KG1 (cell line): ENCODE data around the gene DCTD.

Experiments used
- DNase-seq: peaks from one replicate; lab custom pipeline; 2025; lab: John Stamatoyannopoulos, UW

The DCTD gene

DNA sequence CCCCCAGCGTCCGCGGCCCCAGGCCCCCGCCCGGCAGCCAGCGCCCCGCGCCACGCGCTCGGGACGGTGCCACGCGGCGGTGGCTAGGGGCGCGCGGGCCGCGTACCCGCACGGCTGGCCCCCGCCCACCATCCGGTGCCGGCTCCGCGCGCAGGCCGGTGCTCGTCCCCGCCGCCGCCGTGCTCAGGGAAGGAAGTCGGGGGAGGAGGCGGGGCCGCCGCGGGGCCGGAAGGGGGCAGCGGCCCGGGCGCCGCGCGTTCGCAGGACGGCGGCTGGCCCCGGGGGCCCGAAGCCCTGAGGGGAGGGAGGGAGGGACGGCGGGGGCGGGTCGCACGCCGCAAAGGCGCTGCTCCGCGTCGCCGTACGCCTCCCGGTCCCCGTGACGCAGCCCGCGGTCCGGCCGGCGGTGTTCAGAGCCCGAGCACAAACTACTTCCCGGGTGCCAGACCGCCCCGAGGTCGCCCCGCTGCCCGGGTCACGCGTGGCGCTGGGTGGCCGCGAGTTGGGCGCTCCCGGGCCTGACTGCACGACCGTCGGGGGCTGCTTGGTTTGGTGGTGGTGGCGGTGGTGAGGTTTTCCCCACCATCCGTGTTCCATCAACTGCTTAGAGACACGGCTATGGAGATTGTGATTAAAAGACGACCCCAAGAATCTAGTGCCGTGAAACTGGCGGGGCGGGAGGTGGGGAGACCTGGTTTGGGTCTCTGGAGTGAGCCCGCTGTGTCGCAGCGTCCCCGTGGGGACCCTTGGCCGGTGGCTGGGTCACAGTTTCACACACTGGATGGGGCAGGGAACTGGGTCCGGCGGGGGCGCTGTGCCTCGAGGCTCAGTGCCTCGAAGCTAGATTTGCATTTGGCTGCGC is at the start of gene DCTD:
DCTD (minus strand) TSS at position 205 of the 862 bp plus-strand sequence. CDS start 1,818 bp downstream, outside the sequence.
- no peak for DNase-seq

DNA sequence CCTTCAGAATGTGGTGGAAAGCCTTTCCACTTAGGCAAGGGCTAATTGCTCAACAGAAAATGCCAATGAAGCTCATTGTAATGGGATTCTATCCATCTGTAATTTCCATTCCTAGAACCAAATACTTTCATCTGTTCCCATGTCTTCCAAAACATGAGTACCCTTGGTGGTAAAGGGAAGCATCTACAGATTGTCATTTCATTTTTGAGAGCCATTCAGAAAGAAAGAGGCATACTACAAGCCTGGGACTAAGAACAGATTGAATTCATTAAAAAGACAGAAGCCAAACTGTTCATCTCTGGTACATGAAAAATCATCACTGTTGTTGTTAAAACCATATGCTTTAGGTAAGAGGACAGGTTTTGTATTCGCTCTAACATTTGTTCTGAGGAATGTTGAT is 43.6 kb upstream of the DCTD start:
- no peak for DNase-seq

- DNase-seq: no peak
Measured at GRCh38 chr4:182960228-182960627, 43.0 kb upstream of the DCTD start.

GRCh38 chr4:182955411-182955810 is 38.2 kb upstream of the DCTD start:
- DNase-seq: no peak

GRCh38 chr4:182944484-182945213 is 27.5 kb upstream of the DCTD start:
- no peak for DNase-seq

DNA sequence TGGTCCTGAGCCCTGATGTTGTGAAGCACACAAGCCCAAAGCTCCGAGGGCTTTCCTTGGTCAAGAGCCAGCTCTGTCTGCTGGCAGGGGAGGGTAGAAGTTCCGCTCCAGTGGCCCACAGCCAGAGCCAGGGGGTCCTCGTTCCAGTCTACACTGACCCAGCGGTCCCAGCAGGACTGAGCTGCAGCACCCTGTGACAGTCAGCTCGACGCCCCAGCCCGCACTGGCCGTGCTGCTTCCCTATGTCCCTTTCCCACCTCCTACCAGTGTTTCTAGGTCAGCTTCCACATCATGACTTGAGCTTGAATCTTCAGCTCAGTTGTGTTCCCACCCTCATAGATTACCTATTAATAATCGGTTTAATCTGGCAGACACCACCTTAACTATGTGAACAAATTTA is 22.5 kb upstream of the DCTD start:
- no peak for DNase-seq

GRCh38 chr4:182938205-182938645 is 21.0 kb upstream of the DCTD start:
- no peak for DNase-seq

DNA sequence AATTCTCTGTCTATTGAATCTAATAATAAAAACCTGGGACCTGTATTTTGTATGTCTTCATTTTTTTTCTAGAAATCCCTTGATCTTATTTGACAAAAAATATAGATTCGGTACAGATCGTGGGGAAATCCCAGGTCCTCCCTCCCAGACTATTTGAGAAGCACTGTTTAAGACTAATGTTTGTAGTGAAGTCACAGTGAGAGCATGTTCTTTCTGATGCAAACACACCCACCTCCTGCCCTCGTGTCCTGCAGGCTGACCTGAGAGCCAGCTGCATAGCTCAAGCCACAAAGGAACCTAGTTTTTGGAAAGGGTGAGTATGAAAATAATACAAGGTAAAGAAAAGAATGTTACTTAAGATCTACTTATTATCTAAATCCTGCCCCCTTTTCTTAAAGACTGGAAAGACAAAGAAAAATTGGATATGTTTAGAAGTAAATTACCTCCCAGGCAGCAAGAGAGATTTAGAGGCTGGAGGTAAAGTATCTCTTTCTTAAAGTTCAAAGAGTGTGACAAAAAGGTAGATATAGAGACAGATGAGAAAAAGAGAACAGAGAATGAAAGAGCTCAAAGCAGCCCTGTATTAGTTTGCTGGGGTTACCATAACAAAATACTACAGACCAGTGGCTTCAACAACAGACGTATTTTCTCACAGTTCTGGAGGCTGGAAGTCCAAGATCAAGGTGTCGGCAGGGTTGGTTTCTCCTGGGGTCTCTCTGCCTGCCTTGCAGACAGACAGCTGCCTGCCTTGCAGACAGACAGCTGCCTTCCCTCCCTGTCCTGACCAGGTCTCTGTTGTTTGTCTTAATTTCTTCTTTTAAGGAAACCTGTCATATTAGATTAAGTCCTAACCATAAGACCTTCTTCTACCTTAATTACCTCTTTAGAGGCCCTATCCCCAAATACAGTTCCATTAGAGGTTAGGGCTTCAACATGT is 20.4 kb upstream of the DCTD start:
- no peak for DNase-seq

DNA sequence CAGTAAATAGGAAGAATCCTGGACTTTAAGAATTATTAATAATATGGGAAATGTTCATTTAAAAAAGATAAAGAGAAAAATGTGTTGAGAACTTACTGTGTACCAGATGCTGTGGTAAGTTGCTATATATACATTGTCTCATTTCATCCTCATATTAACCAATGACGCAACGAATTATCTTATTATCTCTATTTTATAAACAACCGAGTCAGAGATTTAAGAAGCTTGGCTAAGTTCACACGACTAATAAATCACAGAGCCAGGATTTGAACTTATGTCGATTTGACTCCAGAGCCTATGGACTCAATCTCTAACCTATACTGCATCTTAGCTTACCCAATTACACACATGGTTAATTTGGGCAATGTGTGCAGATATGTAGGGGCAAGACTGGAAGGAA is 15.5 kb upstream of the DCTD start:
- no peak for DNase-seq

DNA sequence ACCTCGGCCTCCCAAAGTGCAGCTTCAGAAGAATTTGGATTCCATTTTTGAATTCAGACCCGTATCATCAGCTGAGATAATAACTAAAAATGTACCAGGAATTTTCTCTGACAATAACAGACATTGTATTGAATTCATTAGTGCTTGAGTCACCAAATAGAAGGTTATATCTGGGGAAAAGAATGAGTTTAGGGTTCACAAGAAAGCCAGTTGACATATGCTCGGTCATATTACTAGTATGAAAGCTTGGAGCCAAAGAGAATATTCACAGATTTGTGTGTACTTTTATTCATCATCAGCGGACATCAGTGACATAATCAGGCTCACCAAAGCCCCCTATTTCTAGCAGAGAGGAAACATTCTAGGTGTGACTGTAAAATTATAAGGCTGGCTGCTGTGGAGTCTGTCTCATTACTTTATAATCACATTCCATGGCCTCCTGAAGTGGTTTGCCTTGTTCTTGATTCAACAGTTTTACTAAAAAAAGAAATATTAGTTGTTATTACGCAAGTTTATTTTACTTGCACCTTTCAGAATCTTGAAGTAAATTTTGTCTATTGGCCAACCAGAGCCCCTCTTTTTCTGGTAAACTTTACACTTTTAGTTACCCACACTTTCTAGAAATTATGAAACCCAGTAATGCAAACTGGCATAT is 14.6 kb upstream of the DCTD start:
- DNase-seq: no peak

GRCh38 chr4:182930889-182931288 is 13.7 kb upstream of the DCTD start:
- no peak for DNase-seq

GRCh38 chr4:182929296-182929695 is 12.1 kb upstream of the DCTD start:
- no peak for DNase-seq

- DNase-seq: no peak
Measured at GRCh38 chr4:182928061-182928460, 10.9 kb upstream of the DCTD start.

- DNase-seq: no peak
Measured at GRCh38 chr4:182927505-182927904, 10.3 kb upstream of the DCTD start.

DNA sequence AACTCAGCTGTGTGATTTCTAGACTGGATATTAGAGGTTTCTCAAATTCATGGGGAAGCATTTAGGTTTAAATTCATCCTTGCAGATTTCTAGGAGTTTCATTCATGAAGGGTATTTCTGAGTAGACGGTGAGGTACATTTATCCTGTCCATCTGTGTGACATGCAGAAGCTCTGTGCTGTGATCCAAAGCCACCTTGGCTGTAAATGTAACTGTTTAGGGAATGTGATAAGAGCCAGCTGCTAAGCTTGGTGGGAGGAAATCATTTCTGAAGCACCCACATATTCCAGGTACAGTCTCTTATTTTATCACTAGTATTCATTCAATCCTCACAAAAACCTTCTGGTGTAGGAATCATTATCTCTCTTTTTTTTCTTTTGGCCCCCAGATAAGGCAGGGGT is 8.7 kb upstream of the DCTD start:
- DNase-seq: no peak

DNA sequence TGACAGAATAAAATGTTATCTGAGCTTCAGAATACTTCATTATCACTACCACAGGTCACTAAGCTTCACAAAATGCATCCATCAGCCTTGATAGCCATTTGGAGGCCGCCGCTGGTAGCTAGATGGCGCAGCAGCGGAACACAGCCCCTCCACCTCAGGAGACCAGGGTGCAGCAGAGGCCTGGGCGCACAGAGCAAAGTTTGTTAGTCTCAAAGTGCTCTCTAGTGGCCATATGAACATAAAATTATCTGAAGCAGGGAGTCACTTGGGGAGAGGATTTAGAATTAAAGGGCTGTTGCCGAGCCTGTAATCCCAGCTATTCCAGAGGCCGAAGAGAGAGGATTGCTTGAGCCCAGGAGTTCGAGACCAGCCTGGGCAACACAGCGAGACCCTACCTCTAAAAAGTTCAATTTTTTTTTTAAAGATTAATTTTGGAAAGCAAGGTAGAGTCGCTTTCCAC is 8.1 kb upstream of the DCTD start:
- no peak for DNase-seq

- no peak for DNase-seq
Measured at GRCh38 chr4:182924497-182924896, 7.3 kb upstream of the DCTD start.

DNA sequence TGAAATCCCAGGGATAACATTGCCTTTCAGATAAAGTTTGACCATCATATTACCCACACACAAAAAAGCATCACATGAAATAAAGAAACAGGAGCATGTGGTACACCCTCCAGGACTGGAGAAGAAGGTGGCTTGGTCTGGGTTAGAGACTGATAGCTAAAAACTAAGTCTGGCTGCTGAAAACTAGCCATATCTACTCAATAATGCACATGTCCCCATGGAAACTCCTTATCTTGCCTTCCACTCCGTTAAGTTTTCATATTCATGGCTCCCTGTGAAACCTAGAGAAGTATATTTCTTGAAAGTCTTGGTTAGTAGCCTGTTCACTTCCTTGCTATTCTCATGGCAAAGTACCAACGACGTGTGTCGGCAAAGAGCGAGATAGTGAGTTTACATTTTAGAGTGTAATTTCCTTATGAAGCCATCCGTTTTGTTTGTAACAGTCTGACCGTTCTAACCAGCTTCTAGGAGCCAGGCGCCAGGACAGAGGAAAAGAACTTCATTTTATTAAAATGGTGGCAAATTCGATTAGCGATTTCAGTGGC is 6.7 kb upstream of the DCTD start:
- no peak for DNase-seq

GRCh38 chr4:182923366-182923765 is 6.2 kb upstream of the DCTD start:
- DNase-seq: no peak

DNA sequence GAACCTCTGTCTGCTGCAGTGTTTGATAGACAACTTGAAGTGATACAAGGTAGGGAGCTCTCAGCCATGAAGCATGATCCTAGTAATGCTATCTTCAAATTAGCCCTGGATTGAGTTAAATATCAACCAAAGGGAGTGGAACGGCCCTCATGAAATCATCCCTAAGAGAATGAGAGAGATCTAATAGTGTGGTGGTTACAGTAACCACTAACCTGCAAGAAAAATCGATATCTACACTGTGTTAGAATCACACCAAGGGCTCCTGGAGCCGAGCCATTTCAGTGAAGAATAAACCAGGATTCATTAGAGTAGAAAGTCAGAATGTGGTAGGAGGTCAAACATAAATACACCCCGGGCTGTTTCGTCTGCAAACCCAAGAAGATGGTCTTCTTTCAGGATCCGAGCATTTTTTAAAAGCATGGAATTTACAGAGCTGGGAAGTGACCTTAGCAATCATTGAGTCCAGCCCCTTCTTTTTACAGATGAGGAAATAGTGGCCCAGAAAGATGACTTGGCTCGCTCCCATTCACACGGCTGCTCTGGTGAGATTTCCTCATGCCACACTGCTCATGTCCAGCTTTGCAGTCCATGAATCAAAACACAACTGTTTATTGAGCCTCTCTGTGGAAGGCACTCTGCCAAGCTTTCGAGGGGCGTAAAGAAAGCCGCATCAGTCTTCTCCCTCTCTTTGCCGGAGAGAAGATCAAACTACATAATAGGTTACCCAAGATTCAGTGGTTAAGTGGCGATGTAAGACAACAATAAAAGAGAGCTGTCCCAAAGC is 5.5 kb upstream of the DCTD start:
- DNase-seq: no peak
